ENCODE measurements around the gene MCCC1.

GRCh38 chr3:183033746-183034145, 65.5 kb downstream of the MCCC1 start:
- TF ChIP-seq POLR2AphosphoS5 (IDR thresholded peaks at IDR 0.05; ENCODE audit: borderline replicate concordance, low read depth, low read length) (no peak), EZH2 (IDR thresholded peaks at IDR 0.05) (no peak), FOXP2 (optimal IDR thresholded peaks at IDR 0.05; ENCODE audit: control extremely low read depth, extremely low read length, insufficient read depth) (no peak)

Data from SK-N-MC (cell line).